H9 (cell line): ENCODE measurements around the gene AGO3. TPM values are rescaled to one million over a fixed set of nuclear protein-coding genes. Genes with fewer than 3 reads are reported as not detected.

Experiments used
- DNase-seq: peaks from one replicate; pipeline ENCODE4 v3.0.0-alpha.2; 2017
- H2AFZ ChIP-seq: one replicate; pipeline ENCODE4 v1.6.1; 2013; ENCODE audit warnings: mild to moderate bottlenecking, low read length, control low read depth, moderate library complexity
- H2AK5ac ChIP-seq: 2 replicates; pipeline ENCODE4 v1.6.1; 2013; ENCODE audit warnings: low read length, control low read depth, mixed read lengths; ENCODE audit not compliant: insufficient read length
- H2BK120ac ChIP-seq: one replicate; pipeline ENCODE4 v1.6.1; 2013; ENCODE audit warnings: low read depth, mild to moderate bottlenecking, low read length, control low read depth, inconsistent platforms; ENCODE audit not compliant: poor library complexity, severe bottlenecking
- H2BK12ac ChIP-seq: 2 replicates; pipeline ENCODE4 v1.6.1; 2013; ENCODE audit warnings: low read length, control low read depth, mixed read lengths, low read depth; ENCODE audit not compliant: insufficient read length
- H2BK15ac ChIP-seq: 2 replicates; pipeline ENCODE4 v1.6.1; 2013; ENCODE audit warnings: low read depth, low read length, control low read depth
- H2BK20ac ChIP-seq: one replicate; pipeline ENCODE4 v1.6.1; 2013; ENCODE audit warnings: low read depth, mild to moderate bottlenecking, low read length, control low read depth, inconsistent platforms; ENCODE audit not compliant: poor library complexity, severe bottlenecking
- H2BK5ac ChIP-seq: 2 replicates; pipeline ENCODE4 v1.6.1; 2013; ENCODE audit warnings: low read length, control low read depth, mixed read lengths; ENCODE audit not compliant: insufficient read length
- H3K14ac ChIP-seq: 2 replicates; pipeline ENCODE4 v1.6.1; 2013; ENCODE audit warnings: low read length, control low read depth; ENCODE audit not compliant: insufficient read depth
- H3K18ac ChIP-seq: 2 replicates; pipeline ENCODE4 v1.6.1; 2013; ENCODE audit warnings: low read depth, mild to moderate bottlenecking, mixed read lengths, low read length, control low read depth; ENCODE audit not compliant: insufficient read length
- H3K23ac ChIP-seq: 2 replicates; pipeline ENCODE4 v1.6.1; 2013; ENCODE audit warnings: low read length, control low read depth, mixed read lengths, low read depth; ENCODE audit not compliant: insufficient read length
- H3K23me2 ChIP-seq: 2 replicates; pipeline ENCODE4 v1.6.1; 2013; ENCODE audit warnings: low read depth, mild to moderate bottlenecking, mixed read lengths, low read length, control low read depth; ENCODE audit not compliant: insufficient read length, poor library complexity, severe bottlenecking
- H3K27ac ChIP-seq: 2 replicates; pipeline ENCODE4 v1.5.1; 2013; ENCODE audit warnings: low read length, control low read depth, mixed read lengths, low read depth; ENCODE audit not compliant: insufficient read length
- H3K27me3 ChIP-seq: 2 replicates; pipeline ENCODE4 v1.6.1; 2013; ENCODE audit warnings: low read length, control low read depth, inconsistent platforms; ENCODE audit not compliant: insufficient read depth
- H3K4ac ChIP-seq: 2 replicates; pipeline ENCODE4 v1.6.1; 2013; ENCODE audit warnings: low read depth, mild to moderate bottlenecking, control low read depth, inconsistent platforms, low read length, moderate library complexity
- H3K4me1 ChIP-seq: 2 replicates; pipeline ENCODE4 v1.6.1; 2013; ENCODE audit warnings: low read length, control low read depth, inconsistent platforms; ENCODE audit not compliant: insufficient read depth
- H3K4me2 ChIP-seq: 2 replicates; pipeline ENCODE4 v1.6.1; 2013; ENCODE audit warnings: low read length, control low read depth, mixed read lengths; ENCODE audit not compliant: insufficient read length, insufficient read depth
- H3K56ac ChIP-seq: 2 replicates; pipeline ENCODE4 v1.6.1; 2013; ENCODE audit warnings: low read depth, mild to moderate bottlenecking, mixed read lengths, low read length, control low read depth; ENCODE audit not compliant: insufficient read length
- H3K79me1 ChIP-seq: 2 replicates; pipeline ENCODE4 v1.6.1; 2013; ENCODE audit warnings: low read depth, mild to moderate bottlenecking, moderate library complexity, low read length, control low read depth, inconsistent platforms; ENCODE audit not compliant: insufficient read depth, poor library complexity, severe bottlenecking
- H3K79me2 ChIP-seq: 2 replicates; pipeline ENCODE4 v1.6.1; 2013; ENCODE audit warnings: low read length, control low read depth, inconsistent platforms; ENCODE audit not compliant: insufficient read depth
- H3K9ac ChIP-seq: 2 replicates; pipeline ENCODE4 v1.6.1; 2013; ENCODE audit warnings: low read length, control low read depth, mixed read lengths; ENCODE audit not compliant: insufficient read length; ENCODE audit errors: extremely low read depth
- H3K9me3 ChIP-seq: one replicate; pipeline ENCODE4 v1.6.1; 2013; ENCODE audit warnings: low read depth, low read length, inconsistent platforms; ENCODE audit not compliant: control insufficient read depth
- H3T11ph ChIP-seq: one replicate; pipeline ENCODE4 v1.6.1; 2013; ENCODE audit warnings: mild to moderate bottlenecking, low read length, control low read depth, inconsistent platforms
- H4K20me1 ChIP-seq: one replicate; pipeline ENCODE4 v1.6.1; 2013; ENCODE audit not compliant: control insufficient read depth, insufficient read length, insufficient read depth
- H4K5ac ChIP-seq: 2 replicates; pipeline ENCODE4 v1.6.1; 2013; ENCODE audit warnings: low read depth, mild to moderate bottlenecking, mixed read lengths, low read length, control low read depth; ENCODE audit not compliant: insufficient read length
- H4K8ac ChIP-seq: replicated peaks from 2 replicates; pipeline ENCODE4 v1.6.1; 2013; ENCODE audit warnings: low read length, control low read depth, mixed read lengths, low read depth; ENCODE audit not compliant: insufficient read length
- H4K91ac ChIP-seq: 2 replicates; pipeline ENCODE4 v1.6.1; 2013; ENCODE audit warnings: low read depth, mild to moderate bottlenecking, moderate library complexity, mixed read lengths, low read length, control low read depth; ENCODE audit not compliant: insufficient read length
- H3K27ac Mint-ChIP-seq, 3 experiments: 2 replicates in 2 of 3; 3 replicates in 1 of 3; pipeline ENCODE4 v1.8.0; 2020 to 2021; ENCODE audit warnings: mixed read lengths in 3 of 3, mild to moderate bottlenecking in 1 of 3, moderate library complexity in 1 of 3
- H3K27me3 Mint-ChIP-seq: 2 replicates; pipeline ENCODE4 v1.8.0; 2021; ENCODE audit warnings: low read depth, mild to moderate bottlenecking, moderate library complexity, mixed read lengths
- H3K36me3 Mint-ChIP-seq, 3 experiments: 2 replicates in 2 of 3; 3 replicates in 1 of 3; pipeline ENCODE4 v1.8.0; 2020 to 2021; ENCODE audit warnings: low read depth in 3 of 3, mixed read lengths in 3 of 3; ENCODE audit not compliant: insufficient read depth in 1 of 3
- H3K4me1 Mint-ChIP-seq, 2 experiments: 2 replicates each; pipeline ENCODE4 v1.8.0; 2020; ENCODE audit warnings: mixed read lengths in 2 of 2
- H3K4me3 Mint-ChIP-seq, 2 experiments: 2 replicates in 1 of 2; 3 replicates in 1 of 2; pipeline ENCODE4 v1.8.0; 2020 to 2021; ENCODE audit warnings: mild to moderate bottlenecking in 2 of 2, mixed read lengths in 2 of 2, moderate library complexity in 1 of 2
- H3K9me3 Mint-ChIP-seq, 2 experiments: 2 replicates in 1 of 2; 3 replicates in 1 of 2; pipeline ENCODE4 v1.8.0; 2020; ENCODE audit warnings: mild to moderate bottlenecking in 2 of 2, mixed read lengths in 2 of 2, moderate library complexity in 1 of 2
- WGBS: extraction: QIAGEN DNeasy Blood & Tissue Kit; methylation state at CpG from one replicate; pipeline ENCODE4 v1.1.7; 2013; ENCODE audit warnings: missing lambda C conversion rate, low lambda C conversion rate, mixed read lengths; ENCODE audit not compliant: insufficient read length; ENCODE audit errors: extremely low coverage; 5-methylcytosine and 5-hydroxymethylcytosine counted together
- total RNA-seq: library from RNA; stranded (reverse); gene quantifications from 2 replicates; pipeline ENCODE4 v1.2.1, GENCODE V29; 2021
- TF ChIP-seq, protein P1 (sequence below): fragments of 200-600 bp; sonication (generic); conservative IDR thresholded peaks from 3 replicates; pipeline ENCODE4 v1.8.0; 2021; ENCODE audit warnings: antibody characterized with exemption, mild to moderate bottlenecking

The AGO3 gene
- total RNA-seq, 1 experiment from 2014 or later, result 27.0 TPM

DNA sequence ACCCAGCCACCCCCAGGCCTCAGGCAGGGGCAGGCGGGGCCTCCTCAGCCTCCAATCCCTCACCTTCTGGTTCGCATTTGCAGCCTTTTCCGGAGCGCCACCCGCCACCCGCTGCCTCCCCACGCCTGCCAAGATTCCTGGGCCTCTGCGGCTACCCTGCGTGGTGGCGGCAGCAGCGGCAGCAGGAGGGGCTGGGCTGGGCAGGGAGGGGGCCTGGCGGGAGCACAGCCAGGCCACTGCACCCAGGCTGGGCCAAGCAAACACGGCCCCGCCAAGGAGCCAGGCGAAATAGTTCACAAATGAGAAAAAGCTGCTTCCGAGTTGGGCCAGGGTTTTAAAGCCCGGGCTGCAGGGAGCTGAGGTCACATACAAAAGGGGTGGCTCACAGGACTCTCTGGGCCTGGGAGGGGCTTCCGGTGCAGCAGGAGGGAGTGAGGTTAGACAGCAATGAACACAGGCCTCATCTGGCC lies 184.3 kb downstream of the AGO3 start:
- Histone ChIP-seq H3K27me3 (no peaks in the 10 kb centered on the region), H2BK12ac (no peak overlapping the region), H3K79me1 (no peaks in the 10 kb centered on the region), H2BK15ac (no peak overlapping the region), H4K20me1 (no peaks in the 10 kb centered on the region), H4K91ac (no peak overlapping the region), H3K4me2 (no peak overlapping the region), H3K4ac (no peak overlapping the region), H2BK20ac (no peak overlapping the region), H3K27ac (no peak overlapping the region), H2BK120ac (no peak overlapping the region), H2AFZ (no peak overlapping the region), H3K56ac (no peak overlapping the region), H3K79me2 (no peaks in the 10 kb centered on the region), H3K23me2 (no peaks in the 10 kb centered on the region), H3T11ph (no peak overlapping the region), H3K18ac (no peak overlapping the region), H4K8ac (no peak overlapping the region), H2AK5ac (no peak overlapping the region), H3K23ac (no peak overlapping the region), H2BK5ac (no peak overlapping the region), H3K9ac (no peak overlapping the region), H3K4me1 (no peaks in the 10 kb centered on the region), H3K9me3 (no peaks in the 10 kb centered on the region), H4K5ac (no peak overlapping the region), H3K14ac (no peak overlapping the region)
- Mint-ChIP-seq H3K4me3 (no peak overlapping the region), H3K27ac (no peak overlapping the region; a peak in 1 of 7 replicates), H3K27me3 (peaks cover 3% of the 10 kb centered on the region), H3K4me1 (peaks cover 7 to 31% of the 10 kb centered on the region in 2 experiments), H3K9me3 (no peaks in the 10 kb centered on the region), H3K36me3 (no peaks in the 10 kb centered on the region)
- DNase-seq, result no peak
- TF ChIP-seq, protein P1, sequence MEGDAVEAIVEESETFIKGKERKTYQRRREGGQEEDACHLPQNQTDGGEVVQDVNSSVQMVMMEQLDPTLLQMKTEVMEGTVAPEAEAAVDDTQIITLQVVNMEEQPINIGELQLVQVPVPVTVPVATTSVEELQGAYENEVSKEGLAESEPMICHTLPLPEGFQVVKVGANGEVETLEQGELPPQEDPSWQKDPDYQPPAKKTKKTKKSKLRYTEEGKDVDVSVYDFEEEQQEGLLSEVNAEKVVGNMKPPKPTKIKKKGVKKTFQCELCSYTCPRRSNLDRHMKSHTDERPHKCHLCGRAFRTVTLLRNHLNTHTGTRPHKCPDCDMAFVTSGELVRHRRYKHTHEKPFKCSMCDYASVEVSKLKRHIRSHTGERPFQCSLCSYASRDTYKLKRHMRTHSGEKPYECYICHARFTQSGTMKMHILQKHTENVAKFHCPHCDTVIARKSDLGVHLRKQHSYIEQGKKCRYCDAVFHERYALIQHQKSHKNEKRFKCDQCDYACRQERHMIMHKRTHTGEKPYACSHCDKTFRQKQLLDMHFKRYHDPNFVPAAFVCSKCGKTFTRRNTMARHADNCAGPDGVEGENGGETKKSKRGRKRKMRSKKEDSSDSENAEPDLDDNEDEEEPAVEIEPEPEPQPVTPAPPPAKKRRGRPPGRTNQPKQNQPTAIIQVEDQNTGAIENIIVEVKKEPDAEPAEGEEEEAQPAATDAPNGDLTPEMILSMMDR, result no peak
- no CpG with 5 or more reads among the region's 18 CpGs for WGBS
